ENCODE results near the gene SPSB1.

SPSB1 gene

DNA sequence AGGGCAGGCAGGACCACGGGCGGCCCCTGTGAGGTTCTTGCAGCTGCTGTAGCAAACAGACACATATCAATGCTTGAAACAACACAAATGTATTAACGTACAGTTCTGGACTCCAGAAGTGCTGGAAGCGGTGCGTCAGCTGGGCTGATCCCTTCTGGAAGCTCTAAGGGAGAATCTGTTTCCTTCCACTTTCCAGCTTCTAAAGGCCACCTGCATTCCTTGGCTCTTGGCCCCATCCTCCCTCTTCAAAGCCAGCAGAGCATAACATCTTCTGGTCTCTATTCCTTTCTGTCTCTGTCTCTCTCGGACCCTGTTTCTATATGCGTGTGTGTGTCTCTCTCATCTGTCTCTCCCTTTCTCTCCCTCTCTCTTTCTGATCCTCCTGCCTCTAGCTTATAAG is 102.3 kb downstream of the SPSB1 start:
- DNase-seq (ENCODE audit: low read depth) = no peak
- TF ChIP-seq, protein P1, sequence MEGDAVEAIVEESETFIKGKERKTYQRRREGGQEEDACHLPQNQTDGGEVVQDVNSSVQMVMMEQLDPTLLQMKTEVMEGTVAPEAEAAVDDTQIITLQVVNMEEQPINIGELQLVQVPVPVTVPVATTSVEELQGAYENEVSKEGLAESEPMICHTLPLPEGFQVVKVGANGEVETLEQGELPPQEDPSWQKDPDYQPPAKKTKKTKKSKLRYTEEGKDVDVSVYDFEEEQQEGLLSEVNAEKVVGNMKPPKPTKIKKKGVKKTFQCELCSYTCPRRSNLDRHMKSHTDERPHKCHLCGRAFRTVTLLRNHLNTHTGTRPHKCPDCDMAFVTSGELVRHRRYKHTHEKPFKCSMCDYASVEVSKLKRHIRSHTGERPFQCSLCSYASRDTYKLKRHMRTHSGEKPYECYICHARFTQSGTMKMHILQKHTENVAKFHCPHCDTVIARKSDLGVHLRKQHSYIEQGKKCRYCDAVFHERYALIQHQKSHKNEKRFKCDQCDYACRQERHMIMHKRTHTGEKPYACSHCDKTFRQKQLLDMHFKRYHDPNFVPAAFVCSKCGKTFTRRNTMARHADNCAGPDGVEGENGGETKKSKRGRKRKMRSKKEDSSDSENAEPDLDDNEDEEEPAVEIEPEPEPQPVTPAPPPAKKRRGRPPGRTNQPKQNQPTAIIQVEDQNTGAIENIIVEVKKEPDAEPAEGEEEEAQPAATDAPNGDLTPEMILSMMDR (IDR thresholded peaks at IDR 0.05; ENCODE audit: insufficient read depth, low read depth, low read length, missing control alignments) = no peak
- no peak overlapping the region for H3K4me3 ChIP-seq (ENCODE audit: low read depth, low read length)

DNA sequence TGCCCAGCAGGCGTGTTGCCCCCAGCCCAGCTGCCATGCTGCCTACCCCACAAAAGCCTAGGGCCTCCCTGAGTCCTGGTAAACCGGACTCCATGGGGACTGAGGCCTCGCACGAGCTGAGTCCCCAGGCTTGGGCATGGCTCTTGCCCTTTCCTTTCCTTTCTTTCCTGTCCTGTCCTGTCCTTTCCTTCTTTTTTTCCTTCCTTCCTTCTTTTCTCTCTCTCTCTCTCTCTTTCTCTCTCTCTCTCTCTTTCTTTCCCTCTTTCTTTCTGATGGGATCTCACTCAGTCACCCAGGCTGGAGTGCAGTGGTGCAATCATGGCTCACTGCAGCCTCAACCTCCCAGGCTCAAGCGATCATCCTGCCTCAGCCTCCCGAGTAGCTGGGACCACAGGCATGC is 104.4 kb downstream of the SPSB1 start:
- TF ChIP-seq, protein P1 (IDR thresholded peaks at IDR 0.05; ENCODE audit: insufficient read depth, low read depth, low read length, missing control alignments) = no peak
- DNase-seq (ENCODE audit: low read depth) = no peak
- H3K4me3 ChIP-seq (ENCODE audit: low read depth, low read length) = no peak overlapping the region

DNA sequence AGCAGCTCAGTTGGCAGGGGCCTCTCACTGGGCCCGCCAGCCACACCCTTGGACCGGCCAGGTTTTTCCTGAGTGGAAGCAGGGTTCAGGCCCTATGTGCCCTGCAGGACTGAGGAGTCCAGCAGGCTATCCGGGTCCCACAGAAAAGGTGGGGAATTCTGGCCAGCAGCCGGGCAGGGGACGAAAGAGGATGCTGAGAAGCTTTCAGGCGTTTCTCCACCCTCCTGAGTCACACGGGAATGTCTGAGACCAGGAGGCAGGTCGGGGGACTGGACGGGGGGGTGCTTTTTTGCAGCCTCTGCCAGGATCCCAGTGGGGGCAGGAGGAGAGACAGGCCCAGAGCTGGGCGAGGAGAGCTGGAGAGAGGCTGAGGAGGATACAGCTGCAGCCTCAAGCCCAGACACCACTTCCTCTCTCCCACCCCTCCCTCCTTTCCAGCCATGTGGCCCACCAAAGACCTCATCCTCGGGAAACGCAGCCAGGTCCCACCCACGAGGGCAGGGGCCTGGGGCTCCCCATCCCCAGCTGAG is 105.4 kb downstream of the SPSB1 start:
- DNase-seq (ENCODE audit: low read depth) = no peak
- H3K4me3 ChIP-seq (ENCODE audit: low read depth, low read length) = no peak overlapping the region
- TF ChIP-seq, protein P1 (IDR thresholded peaks at IDR 0.05; ENCODE audit: insufficient read depth, low read depth, low read length, missing control alignments) = no peak

DNA sequence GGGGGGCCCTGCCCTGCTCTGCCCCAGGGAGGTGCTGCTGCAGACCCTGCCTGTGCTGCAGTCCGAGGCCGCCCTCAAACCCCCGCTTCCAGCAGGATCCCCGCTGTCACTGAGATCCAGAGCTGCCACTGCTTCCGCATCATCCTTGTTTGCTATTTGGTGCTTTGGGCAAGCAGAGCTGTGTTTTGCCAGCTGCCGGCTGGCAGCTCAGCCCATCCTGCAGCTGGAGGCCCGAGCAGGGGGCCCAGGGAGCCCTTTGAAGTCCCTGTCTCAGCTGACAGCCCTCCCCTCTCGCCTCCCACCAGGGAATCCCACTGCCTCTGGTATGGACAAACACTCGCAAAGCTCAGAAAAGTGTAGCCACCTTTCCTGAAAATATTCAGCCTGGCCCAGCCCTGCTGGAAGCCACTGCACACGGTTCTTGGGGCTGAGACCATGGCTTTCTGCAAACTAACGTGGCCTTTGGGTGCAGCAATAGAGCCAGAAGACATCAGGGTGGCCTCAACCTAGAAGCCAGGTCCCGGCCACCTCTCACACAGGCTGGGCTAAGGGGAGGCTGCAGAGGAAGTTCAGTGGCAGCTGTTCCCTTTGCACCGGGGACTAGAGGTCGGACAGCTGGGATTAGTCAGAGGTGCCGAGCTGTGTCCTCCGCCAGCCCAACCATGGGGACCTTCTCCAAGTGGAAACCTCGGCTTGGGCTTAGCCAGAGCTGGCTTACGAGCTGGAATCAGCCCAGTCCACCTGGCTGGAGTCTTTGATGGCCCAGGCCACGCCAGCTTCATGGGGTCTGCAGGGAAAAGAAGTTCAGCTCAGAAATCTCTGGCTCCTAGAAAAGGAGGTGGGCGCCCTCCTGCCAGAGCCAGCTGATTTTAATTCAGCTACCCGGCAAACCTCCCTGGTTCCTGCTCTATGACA is 107.1 kb downstream of the SPSB1 start:
- TF ChIP-seq, protein P1 (IDR thresholded peaks at IDR 0.05; ENCODE audit: insufficient read depth, low read depth, low read length, missing control alignments) = no peak
- no peak for DNase-seq (ENCODE audit: low read depth)
- no peak overlapping the region for H3K4me3 ChIP-seq (ENCODE audit: low read depth, low read length)

DNA sequence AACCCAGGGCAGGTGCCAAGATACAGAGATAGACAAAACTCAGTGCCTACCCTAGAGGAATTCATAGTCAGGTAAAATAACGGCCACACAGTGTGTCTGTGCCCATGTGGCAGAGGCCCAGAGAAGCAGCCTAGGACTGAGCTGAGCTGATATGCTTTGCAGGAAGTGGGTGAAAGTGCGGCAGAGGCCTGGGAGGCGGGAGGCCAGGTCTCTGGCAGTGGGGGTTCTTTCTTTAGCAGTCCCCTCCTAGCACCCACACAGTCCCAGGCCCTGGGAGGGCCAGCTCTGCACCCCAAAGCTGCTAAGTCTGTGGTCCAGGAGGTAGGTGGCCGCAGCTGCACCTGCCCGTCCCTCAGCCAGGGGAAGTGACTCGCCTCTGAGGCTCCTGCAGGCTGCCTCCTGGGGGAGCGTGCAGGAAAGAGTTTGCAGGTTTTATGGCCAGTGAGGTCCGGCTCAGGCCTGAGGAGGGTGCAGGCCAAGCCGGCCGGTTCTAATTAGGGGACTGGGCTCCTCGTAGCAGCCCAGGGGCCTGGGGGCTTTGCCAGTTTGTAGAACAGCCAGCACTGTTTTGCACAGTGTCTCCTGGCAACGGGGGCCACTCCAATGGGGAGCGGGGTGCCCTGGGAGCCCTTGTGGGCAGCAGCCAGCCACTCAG is 107.9 kb downstream of the SPSB1 start:
- no peak for DNase-seq (ENCODE audit: low read depth)
- H3K4me3 ChIP-seq (ENCODE audit: low read depth, low read length) = no peak overlapping the region
- TF ChIP-seq, protein P1 (IDR thresholded peaks at IDR 0.05; ENCODE audit: insufficient read depth, low read depth, low read length, missing control alignments) = no peak

DNA sequence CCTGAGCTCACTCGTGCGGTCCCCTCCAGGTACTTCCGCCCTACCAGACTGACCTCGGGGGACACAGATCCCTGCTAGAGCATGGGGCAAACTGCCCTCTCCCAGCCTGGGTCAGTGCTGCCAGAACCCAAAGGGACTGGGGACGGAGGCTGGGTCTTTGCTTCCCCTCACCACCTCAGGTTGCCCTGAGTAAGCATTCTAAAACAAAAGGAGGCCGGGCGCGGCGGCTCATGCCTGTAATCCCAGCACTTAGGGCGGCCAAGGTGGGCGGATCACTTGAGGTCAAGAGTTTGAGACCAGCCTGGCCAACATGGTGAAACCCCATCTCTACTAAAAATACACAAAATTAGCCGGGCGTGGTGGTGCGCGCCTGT is 108.4 kb downstream of the SPSB1 start:
- DNase-seq (ENCODE audit: low read depth) = no peak
- no peak overlapping the region for H3K4me3 ChIP-seq (ENCODE audit: low read depth, low read length)
- TF ChIP-seq, protein P1 (IDR thresholded peaks at IDR 0.05; ENCODE audit: insufficient read depth, low read depth, low read length, missing control alignments) = no peak
